Kidney (tissue), 14 donors: ENCODE data around the gene HYDIN. TPM values are rescaled to one million over a fixed set of nuclear protein-coding genes. Genes with fewer than 3 reads are reported as not detected.

Experiments
- DNase-seq, 5 donors: peaks; one replicate each; pipeline ENCODE4 v3.0.0-alpha.2; 2013 to 2020
- FAIRE-seq: peaks from 2 replicates; lab custom pipeline; 2012; peaks lifted over from hg19 to GRCh38; lab: Jason Lieb, UNC
- H3K27ac ChIP-seq, 2 donors: one replicate each; pipeline ENCODE4 v1.7.0; 2013; ENCODE audit warnings: low read depth in 2 of 2, low read length in 2 of 2, inconsistent platforms in 1 of 2
- H3K27me3 ChIP-seq: one replicate; pipeline ENCODE4 v1.7.1; 2013; ENCODE audit warnings: low read length, inconsistent platforms; ENCODE audit not compliant: control insufficient read depth, insufficient read depth
- H3K36me3 ChIP-seq, 3 donors: one replicate each; pipeline versions ENCODE4 v1.7.0 to v1.7.1; 2013; ENCODE audit warnings: low read length in 3 of 3, control low read depth in 1 of 3, inconsistent platforms in 1 of 3; ENCODE audit not compliant: insufficient read depth in 3 of 3, control insufficient read depth in 2 of 3
- H3K4me1 ChIP-seq, 3 donors: one replicate each; pipeline versions ENCODE4 v1.7.0 to v1.7.1; 2013; ENCODE audit warnings: low read length in 3 of 3, inconsistent platforms in 1 of 3, low read depth in 1 of 3; ENCODE audit not compliant: control insufficient read depth in 2 of 3, insufficient read depth in 2 of 3
- H3K4me3 ChIP-seq, 3 donors: one replicate each; pipeline versions ENCODE4 v1.7.0 to v1.8.1; 2013; ENCODE audit warnings: low read length in 3 of 3, control low read depth in 1 of 3, inconsistent platforms in 1 of 3
- H3K9ac ChIP-seq, 3 donors: one replicate each; pipeline versions ENCODE4 v1.7.0 to v1.7.1; 2013; ENCODE audit warnings: low read length in 3 of 3, control low read depth in 1 of 3, inconsistent platforms in 1 of 3
- H3K9me3 ChIP-seq, 3 donors: one replicate each; pipeline versions ENCODE4 v1.7.0 to v1.7.1; 2013; ENCODE audit warnings: low read length in 3 of 3, control low read depth in 1 of 3, inconsistent platforms in 1 of 3; ENCODE audit not compliant: control insufficient read depth in 2 of 3, insufficient read depth in 1 of 3
- intact Hi-C: fragments of 100-400 bp; cut with DNase I; formaldehyde crosslinking; loops from one replicate; pipeline ENCODE4 v1.11.1; 2022
- polyA plus RNA-seq: library from polyadenylated mRNA; stranded (reverse); fragments of 350-450 nt; fragmentation: Illumina TruSeq; extraction: RNeasy Lipid Tissue Mini Kit (QIAGEN cat#74804); gene quantifications from one replicate; pipeline ENCODE4 v1.2.3, GENCODE V29; 2014; ENCODE audit warnings: low read depth, low replicate concordance; ENCODE audit not compliant: insufficient read depth
- total RNA-seq: library from RNA; stranded (reverse); fragmentation: NEBNext Ultra II Directional; extraction: Animal tissue kit (Norgen Biotek cat#: 25700); gene quantifications from one replicate; pipeline ENCODE4 v1.2.1, GENCODE V29; 2021
- TF ChIP-seq, protein P1 (sequence below): IDR thresholded peaks from 3 replicates; pipeline ENCODE4 v1.5.1; 2012; ENCODE audit warnings: mild to moderate bottlenecking, moderate library complexity, borderline replicate concordance; ENCODE audit not compliant: insufficient read depth; ENCODE audit errors: extremely low read depth
- donor health status: control.
- donor health status: control.
- donor health status: control.
- donor health status: control.
- donor health status: control.
- donor health status: DM: yes; HTN: yes; CAD: no.
- donor health status: Normal renal cell carcinoma (clear cell type).

Gene HYDIN
- total and polyA plus RNA-seq, 2 donors from 2014 or later, result 1.8 to 21.0 TPM

DNA sequence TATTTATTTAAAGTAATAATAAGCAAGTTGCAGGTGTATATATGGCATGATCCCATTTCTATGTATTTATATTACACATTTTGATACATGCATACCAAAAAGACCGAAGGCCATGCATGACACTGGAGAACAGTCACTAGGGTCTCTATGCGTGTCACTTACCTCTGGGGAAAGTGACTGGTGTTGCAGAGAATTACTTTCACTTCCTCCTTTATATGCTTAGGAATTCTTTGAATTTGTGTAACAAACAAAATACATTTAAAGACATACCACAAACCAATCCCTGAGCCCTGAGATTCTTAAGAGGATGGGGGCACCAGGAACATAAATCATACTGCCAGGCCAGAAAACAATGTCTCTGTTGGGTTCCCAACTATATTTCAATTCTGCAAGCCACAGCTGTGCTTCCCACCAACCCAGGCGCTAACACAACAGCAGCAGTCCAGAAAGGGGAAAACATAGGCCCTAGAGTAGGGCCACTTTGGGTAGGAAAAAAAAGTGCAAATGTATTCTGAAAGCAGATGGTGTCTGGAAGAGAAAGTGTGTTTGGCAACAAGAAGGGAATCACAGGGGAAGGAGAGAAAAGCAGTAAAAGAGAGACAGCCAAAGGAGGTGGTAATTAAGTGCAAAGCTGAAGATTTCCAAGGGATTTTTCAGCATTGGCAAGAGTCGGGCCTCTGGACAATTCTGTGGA, 24.5 kb upstream of the HYDIN start:
- H3K9ac ChIP-seq, result no peak overlapping the region
- H3K36me3 ChIP-seq, result no peaks in the 10 kb centered on the region
- no peak overlapping the region for H3K4me3 ChIP-seq
- DNase-seq (no peak), FAIRE-seq (no peak)
- H3K9me3 ChIP-seq, result no peaks in the 10 kb centered on the region
- TF ChIP-seq, protein P1, sequence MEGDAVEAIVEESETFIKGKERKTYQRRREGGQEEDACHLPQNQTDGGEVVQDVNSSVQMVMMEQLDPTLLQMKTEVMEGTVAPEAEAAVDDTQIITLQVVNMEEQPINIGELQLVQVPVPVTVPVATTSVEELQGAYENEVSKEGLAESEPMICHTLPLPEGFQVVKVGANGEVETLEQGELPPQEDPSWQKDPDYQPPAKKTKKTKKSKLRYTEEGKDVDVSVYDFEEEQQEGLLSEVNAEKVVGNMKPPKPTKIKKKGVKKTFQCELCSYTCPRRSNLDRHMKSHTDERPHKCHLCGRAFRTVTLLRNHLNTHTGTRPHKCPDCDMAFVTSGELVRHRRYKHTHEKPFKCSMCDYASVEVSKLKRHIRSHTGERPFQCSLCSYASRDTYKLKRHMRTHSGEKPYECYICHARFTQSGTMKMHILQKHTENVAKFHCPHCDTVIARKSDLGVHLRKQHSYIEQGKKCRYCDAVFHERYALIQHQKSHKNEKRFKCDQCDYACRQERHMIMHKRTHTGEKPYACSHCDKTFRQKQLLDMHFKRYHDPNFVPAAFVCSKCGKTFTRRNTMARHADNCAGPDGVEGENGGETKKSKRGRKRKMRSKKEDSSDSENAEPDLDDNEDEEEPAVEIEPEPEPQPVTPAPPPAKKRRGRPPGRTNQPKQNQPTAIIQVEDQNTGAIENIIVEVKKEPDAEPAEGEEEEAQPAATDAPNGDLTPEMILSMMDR, result no peak
- intact Hi-C loops, result no loop called here
- no peaks in the 10 kb centered on the region for H3K4me1 ChIP-seq
- no peak overlapping the region for H3K27ac ChIP-seq
- H3K27me3 ChIP-seq, result no peaks in the 10 kb centered on the region

- H3K27me3 ChIP-seq, result no peaks in the 10 kb centered on the region
- no peak for FAIRE-seq
- H3K9me3 ChIP-seq, result no peaks in the 10 kb centered on the region
- H3K36me3 ChIP-seq, result no peaks in the 10 kb centered on the region
- DNase-seq, result no peak
- intact Hi-C loops, result no loop called here
- no peak overlapping the region for H3K9ac ChIP-seq
- H3K4me3 ChIP-seq, result no peak overlapping the region
- H3K27ac ChIP-seq, result no peak overlapping the region
- TF ChIP-seq, protein P1, result no peak
- no peaks in the 10 kb centered on the region for H3K4me1 ChIP-seq
These were observed 20.1 kb upstream of the HYDIN start for GRCh38 chr16:71250461-71251235.

DNA sequence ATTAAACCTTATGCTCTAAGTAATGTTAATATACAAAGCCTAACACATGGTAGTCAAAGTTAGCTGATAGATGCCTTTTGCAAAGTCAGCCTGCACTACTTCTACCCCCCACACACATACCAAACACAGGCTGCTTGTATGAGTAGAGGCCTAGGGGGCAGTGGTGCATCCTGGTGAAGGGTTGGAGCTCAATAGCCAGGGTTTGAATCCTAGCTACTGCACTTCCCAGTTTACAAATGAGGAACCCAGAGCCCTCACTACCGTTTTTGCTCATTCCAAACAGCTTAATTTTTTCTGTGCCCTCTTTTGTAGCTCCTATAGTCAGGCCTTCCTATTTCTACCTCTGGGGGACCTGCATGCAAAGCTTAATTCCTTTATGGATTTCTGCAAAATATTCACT, 18.9 kb upstream of the HYDIN start:
- Histone ChIP-seq H3K27me3 (no peaks in the 10 kb centered on the region), H3K9me3 (no peaks in the 10 kb centered on the region), H3K9ac (no peak overlapping the region), H3K4me3 (no peak overlapping the region), H3K36me3 (no peaks in the 10 kb centered on the region), H3K4me1 (no peaks in the 10 kb centered on the region), H3K27ac (no peak overlapping the region)
- TF ChIP-seq, protein P1, result no peak
- intact Hi-C loops, result no loop called here
- FAIRE-seq (no peak), DNase-seq (no peak)
